Neural progenitor cell (in vitro differentiated cells): ENCODE data around the gene SPOCK1. TPM values are rescaled to one million over a fixed set of nuclear protein-coding genes. Genes with fewer than 3 reads are reported as not detected.

ENCODE experiments used
- DNase-seq: peaks from one replicate; pipeline ENCODE4 v3.0.0-alpha.2; 2016; ENCODE audit warnings: low spot score
- H2AFZ ChIP-seq: fragments of 200-600 bp; sonication (generic); replicated peaks from 2 replicates; pipeline ENCODE4 v1.6.1; 2016; ENCODE audit warnings: antibody characterized with exemption
- H3F3A ChIP-seq: fragments of 200-600 bp; sonication (generic); 2 replicates; pipeline ENCODE4 v1.6.1; 2016; ENCODE audit warnings: antibody characterized with exemption, low read depth
- H3K27ac ChIP-seq: fragments of 200-600 bp; sonication (generic); 2 replicates; pipeline ENCODE4 v1.5.1; 2016; ENCODE audit warnings: mild to moderate bottlenecking
- H3K27me3 ChIP-seq: fragments of 200-600 bp; sonication (generic); 2 replicates; pipeline ENCODE4 v1.6.1; 2016; ENCODE audit warnings: mild to moderate bottlenecking, moderate library complexity
- H3K36me3 ChIP-seq: fragments of 200-600 bp; sonication (generic); 2 replicates; pipeline ENCODE4 v1.5.1; 2016
- H3K4me1 ChIP-seq: fragments of 200-600 bp; sonication (generic); 2 replicates; pipeline ENCODE4 v1.6.1; 2016; ENCODE audit warnings: mixed run types
- H3K4me2 ChIP-seq: fragments of 200-600 bp; sonication (generic); 2 replicates; pipeline ENCODE4 v1.6.1; 2016
- H3K4me3 ChIP-seq: fragments of 200-600 bp; sonication (generic); 2 replicates; pipeline ENCODE4 v1.5.1; 2016
- H3K79me2 ChIP-seq: fragments of 200-600 bp; sonication (generic); 2 replicates; pipeline ENCODE4 v1.6.1; 2016; ENCODE audit warnings: low read depth
- H3K9ac ChIP-seq: fragments of 200-600 bp; sonication (generic); 2 replicates; pipeline ENCODE4 v1.6.1; 2016
- H3K9me3 ChIP-seq: fragments of 200-600 bp; sonication (generic); 2 replicates; pipeline ENCODE4 v1.5.1; 2016; ENCODE audit warnings: low read depth
- H4K20me1 ChIP-seq: fragments of 200-600 bp; sonication (generic); 2 replicates; pipeline ENCODE4 v1.6.1; 2016; ENCODE audit warnings: low read depth
- H3K27ac Mint-ChIP-seq: 3 replicates; pipeline ENCODE4 v1.8.0; 2021; ENCODE audit warnings: mixed read lengths
- H3K27me3 Mint-ChIP-seq: 2 replicates; pipeline ENCODE4 v1.8.0; 2022; ENCODE audit warnings: low read depth, mild to moderate bottlenecking, inconsistent platforms, moderate library complexity, mixed read lengths; ENCODE audit not compliant: insufficient read depth
- H3K36me3 Mint-ChIP-seq: 3 replicates; pipeline ENCODE4 v1.8.0; 2021; ENCODE audit warnings: mixed read lengths
- H3K4me1 Mint-ChIP-seq: 3 replicates; pipeline ENCODE4 v1.8.0; 2021; ENCODE audit warnings: mixed read lengths
- H3K4me3 Mint-ChIP-seq: 3 replicates; pipeline ENCODE4 v1.8.0; 2021; ENCODE audit warnings: mild to moderate bottlenecking, moderate library complexity, mixed read lengths
- H3K9me3 Mint-ChIP-seq: 3 replicates; pipeline ENCODE4 v1.8.0; 2020; ENCODE audit warnings: mixed read lengths
- CTCF ChIP-seq: fragments of 200-600 bp; sonication (generic); IDR thresholded peaks from 2 replicates; pipeline ENCODE4 v1.5.1; 2017; ENCODE audit warnings: antibody characterized with exemption, mild to moderate bottlenecking
- EZH2 ChIP-seq: fragments of 200-600 bp; sonication (generic); IDR thresholded peaks from 2 replicates; pipeline ENCODE4 v1.6.1; 2017; ENCODE audit warnings: antibody characterized with exemption, mild to moderate bottlenecking, moderate library complexity
- EZH2phosphoT487 ChIP-seq: fragments of 200-600 bp; sonication (generic); IDR thresholded peaks from 2 replicates; pipeline ENCODE4 v1.6.1; 2017; ENCODE audit warnings: antibody characterized with exemption
- total RNA-seq: library from RNA; depleted of rRNA; stranded (reverse); fragments of >200 nt; gene quantifications from 2 replicates; pipeline ENCODE4 v1.2.3, GENCODE V29; 2015; ENCODE audit warnings: low replicate concordance

SPOCK1 gene
- total RNA-seq, 1 donor from 2014 or later = 6.9 TPM

DNA sequence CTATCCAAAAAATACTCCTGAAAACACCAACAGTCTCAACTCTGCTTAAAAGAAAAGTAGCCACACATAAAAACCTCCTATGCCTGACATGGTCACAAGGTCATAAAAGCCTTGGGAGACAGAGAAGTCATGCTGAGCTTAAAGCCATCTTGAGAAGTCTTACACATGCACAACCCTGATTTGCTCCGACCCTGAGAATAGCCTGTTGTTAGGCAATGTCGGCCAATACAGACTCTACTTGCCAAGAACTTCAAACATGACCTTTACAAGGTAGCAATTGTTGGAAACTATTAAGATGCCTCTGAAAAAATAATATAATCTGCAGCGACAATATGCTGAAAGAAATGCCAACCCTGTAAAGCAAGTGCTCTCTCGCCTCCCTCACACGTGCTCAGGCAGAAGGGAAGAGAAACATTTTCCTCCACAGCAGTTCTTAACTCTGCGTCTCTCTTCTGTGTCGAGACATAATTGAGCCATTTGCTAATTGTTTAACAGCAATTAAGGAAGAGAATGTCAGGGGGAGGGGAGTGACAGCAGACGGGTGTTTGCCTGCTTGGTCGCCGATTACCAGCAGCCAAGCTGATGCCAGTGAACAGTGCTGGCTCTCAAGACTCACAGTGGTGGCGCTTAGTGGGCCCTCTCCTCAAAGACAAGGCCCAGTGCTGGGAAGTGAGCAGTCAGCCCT is 393.6 kb downstream of the SPOCK1 start:
- Histone ChIP-seq H3K4me1 (no peaks in the 10 kb centered on the region), H2AFZ (no peak overlapping the region), H3K79me2 (no peaks in the 10 kb centered on the region), H3F3A (no peaks in the 10 kb centered on the region), H3K4me2 (no peak overlapping the region), H3K9ac (no peak overlapping the region), H3K36me3 (no peaks in the 10 kb centered on the region), H3K9me3 (no peaks in the 10 kb centered on the region), H3K4me3 (no peak overlapping the region), H3K27ac (no peak overlapping the region), H4K20me1 (no peaks in the 10 kb centered on the region), H3K27me3 (no peaks in the 10 kb centered on the region)
- no peak for DNase-seq
- TF ChIP-seq EZH2phosphoT487 (no peak), EZH2 (no peak), CTCF (no peak)
- peaks cover 4% of the 10 kb centered on the region for H3K4me1 Mint-ChIP-seq
- no peak overlapping the region for H3K27ac Mint-ChIP-seq
- H3K9me3 Mint-ChIP-seq = peaks cover 4% of the 10 kb centered on the region
- no peaks in the 10 kb centered on the region for H3K36me3 Mint-ChIP-seq
- H3K27me3 Mint-ChIP-seq = peaks cover 5% of the 10 kb centered on the region
- H3K4me3 Mint-ChIP-seq = no peak overlapping the region

GRCh38 chr5:137101544-137101943 is 397.6 kb downstream of the SPOCK1 start:
- Mint-ChIP-seq H3K27me3 (peaks cover 4% of the 10 kb centered on the region), H3K9me3 (peaks cover 4% of the 10 kb centered on the region), H3K4me1 (peaks cover 4% of the 10 kb centered on the region), H3K27ac (no peak overlapping the region), H3K36me3 (no peaks in the 10 kb centered on the region), H3K4me3 (no peak overlapping the region)
- TF ChIP-seq CTCF (no peak), EZH2 (no peak), EZH2phosphoT487 (no peak)
- Histone ChIP-seq H3K36me3 (no peaks in the 10 kb centered on the region), H2AFZ (no peak overlapping the region), H3K4me1 (no peaks in the 10 kb centered on the region), H3K4me2 (no peak overlapping the region), H3K79me2 (no peaks in the 10 kb centered on the region), H4K20me1 (no peaks in the 10 kb centered on the region), H3F3A (no peaks in the 10 kb centered on the region), H3K4me3 (no peak overlapping the region), H3K27ac (no peak overlapping the region), H3K27me3 (no peaks in the 10 kb centered on the region), H3K9ac (no peak overlapping the region), H3K9me3 (no peaks in the 10 kb centered on the region)
- DNase-seq = no peak

- Mint-ChIP-seq H3K4me1 (peaks cover 3% of the 10 kb centered on the region), H3K4me3 (no peak overlapping the region), H3K27me3 (peaks cover 4% of the 10 kb centered on the region), H3K27ac (no peak overlapping the region), H3K9me3 (no peaks in the 10 kb centered on the region), H3K36me3 (no peaks in the 10 kb centered on the region)
- no peak overlapping the region for H3K4me2 ChIP-seq
- no peaks in the 10 kb centered on the region for H3K79me2 ChIP-seq
- no peaks in the 10 kb centered on the region for H3K36me3 ChIP-seq
- H2AFZ ChIP-seq = no peak overlapping the region
- no peaks in the 10 kb centered on the region for H3K4me1 ChIP-seq
- no peak overlapping the region for H3K9ac ChIP-seq
- H3K9me3 ChIP-seq = no peaks in the 10 kb centered on the region
- TF ChIP-seq EZH2phosphoT487 = no peak
- TF ChIP-seq CTCF = no peak
- no peak for TF ChIP-seq EZH2
- no peak for DNase-seq
- H3K27ac ChIP-seq = no peak overlapping the region
- H3F3A ChIP-seq = no peaks in the 10 kb centered on the region
- H4K20me1 ChIP-seq = no peaks in the 10 kb centered on the region
- no peaks in the 10 kb centered on the region for H3K27me3 ChIP-seq
- no peak overlapping the region for H3K4me3 ChIP-seq
These were observed 399.5 kb downstream of the SPOCK1 start for GRCh38 chr5:137099651-137100050.
